RPMI8226 (cell line): ENCODE measurements around the gene DNAH1.

Source experiments
- DNase-seq: peaks from one replicate; pipeline ENCODE4 v3.0.0-alpha.2; 2015

Gene DNAH1

DNA sequence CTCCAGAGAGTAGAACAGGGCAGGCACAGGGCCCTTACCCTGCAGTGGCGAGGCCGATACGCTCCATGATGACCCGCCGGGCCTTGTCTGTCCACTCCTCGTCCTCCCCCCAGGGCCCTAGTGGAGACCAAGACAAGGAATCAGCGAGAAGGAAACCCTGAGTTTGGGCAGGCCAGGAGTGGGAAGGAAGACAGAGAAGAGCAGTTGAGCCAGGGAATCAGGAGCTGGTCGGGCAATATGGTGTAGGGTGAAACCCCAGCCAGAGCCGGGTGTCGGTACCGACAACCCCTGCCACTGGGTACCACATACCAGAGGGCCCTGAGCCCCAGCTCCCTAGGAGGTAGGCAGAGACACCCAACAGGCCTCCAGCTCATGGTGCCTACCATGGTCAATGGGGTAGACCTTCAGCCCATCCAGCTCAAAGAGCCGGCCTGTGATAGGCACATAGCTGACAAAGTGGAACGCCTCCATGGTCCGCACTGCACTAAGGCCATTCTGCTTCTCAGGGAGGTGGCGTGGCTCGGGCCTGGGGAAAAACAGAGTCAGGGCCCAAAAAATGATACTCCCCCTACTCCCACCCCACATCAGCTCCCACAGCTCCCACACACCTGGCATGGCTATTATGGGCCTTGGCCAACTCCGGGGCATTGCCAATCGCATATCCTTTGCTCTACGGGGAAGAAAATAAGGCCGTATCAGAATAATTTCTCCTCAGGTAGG, 90.8 kb downstream of the DNAH1 start:
- no peak for DNase-seq

DNA sequence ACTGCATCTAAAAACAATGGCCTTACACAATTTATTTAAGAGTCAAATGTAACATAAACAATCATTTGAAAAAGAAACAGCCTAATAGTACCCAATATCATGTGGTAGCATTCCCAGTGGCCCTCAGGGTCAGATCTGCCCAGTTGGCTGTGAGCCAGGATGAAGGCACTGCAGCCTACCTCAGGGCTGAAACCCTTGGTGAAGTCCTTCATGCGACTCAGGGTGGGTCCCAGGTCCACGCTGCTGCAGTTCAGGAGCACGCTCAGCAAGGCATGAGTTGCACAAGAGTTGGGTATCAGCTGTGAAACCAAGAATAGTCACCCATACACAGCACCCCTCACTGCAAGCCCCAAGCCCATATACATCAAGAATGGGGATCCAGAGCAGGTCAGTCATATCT, 91.7 kb downstream of the DNAH1 start:
- DNase-seq = no peak

DNA sequence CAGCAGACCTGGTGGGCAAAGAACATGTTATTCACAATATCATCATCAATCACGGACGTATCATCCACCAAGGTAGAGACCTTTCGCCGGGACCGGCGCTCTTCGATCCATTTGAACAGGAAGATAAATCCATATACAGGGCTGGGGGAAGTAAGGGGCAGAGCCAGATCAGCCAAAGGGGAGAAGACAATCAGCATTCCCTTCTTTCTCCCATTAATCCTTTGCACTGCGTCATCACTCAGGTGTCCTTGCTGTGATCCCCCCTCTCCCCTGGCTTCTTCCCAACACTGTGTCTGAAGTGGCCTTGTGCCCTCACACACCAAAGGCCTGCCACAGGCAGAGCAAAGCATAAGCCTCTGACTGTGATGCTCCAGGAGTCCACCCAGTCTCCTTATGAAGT, 92.3 kb downstream of the DNAH1 start:
- no peak for DNase-seq

DNA sequence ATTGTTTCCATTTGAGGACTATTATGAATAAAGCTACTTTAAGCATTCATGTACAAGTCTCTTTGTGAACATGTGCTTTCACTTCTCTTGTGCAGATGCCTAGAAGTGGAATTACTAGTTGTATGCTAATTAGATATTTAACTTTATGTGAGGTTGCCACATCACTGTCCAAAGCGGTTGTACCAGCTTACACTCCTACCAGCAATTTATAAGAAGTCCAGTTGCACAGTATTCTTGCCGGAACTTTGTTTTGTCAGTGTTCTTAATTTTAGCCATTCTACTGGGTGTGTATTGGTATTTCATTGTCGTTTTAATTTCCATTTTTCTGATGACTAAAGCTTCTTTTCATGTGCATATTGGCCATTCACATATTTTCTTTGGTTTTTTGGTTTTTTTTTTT, 99.7 kb downstream of the DNAH1 start:
- no peak for DNase-seq

DNA sequence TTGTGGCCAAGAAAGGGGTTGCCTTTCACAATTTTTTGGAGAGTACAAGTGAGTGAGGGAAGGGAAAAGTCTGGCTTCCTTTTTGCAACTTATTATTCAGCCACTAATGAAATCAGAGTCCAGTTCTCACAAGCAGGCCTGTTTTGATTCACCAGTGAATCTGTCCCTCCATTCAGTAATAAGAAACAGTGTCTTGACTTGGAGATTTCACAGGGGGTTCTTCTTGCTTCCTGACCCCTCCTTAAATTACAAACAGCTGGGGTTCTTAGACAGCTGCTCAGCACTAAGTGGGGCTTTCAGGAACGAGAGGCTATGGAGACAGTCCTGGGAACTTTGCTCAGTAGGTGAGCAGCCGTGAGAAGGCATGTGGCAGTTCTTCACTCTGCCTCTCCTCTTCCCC, 104.3 kb downstream of the DNAH1 start:
- DNase-seq = no peak

DNA sequence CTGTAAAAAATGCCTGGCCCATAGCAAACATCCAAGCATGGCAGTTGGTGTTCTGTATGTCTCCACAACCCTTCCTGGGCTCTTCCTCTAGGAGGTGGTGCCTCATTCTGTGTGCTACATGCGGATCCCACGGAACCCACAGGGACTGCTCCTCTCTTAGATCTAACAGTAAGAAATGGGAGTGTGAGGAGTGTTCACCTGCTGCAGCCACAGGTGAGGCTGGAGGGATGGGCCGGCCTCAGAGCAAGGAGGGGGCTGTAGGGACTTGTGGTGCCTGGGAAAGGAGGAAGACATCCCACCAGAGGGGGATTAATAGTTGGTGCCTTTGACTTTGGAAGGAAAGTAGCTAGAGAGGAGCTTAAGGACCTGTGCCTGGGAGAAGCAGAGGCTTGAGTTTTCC, 106.5 kb downstream of the DNAH1 start:
- no peak for DNase-seq

DNA sequence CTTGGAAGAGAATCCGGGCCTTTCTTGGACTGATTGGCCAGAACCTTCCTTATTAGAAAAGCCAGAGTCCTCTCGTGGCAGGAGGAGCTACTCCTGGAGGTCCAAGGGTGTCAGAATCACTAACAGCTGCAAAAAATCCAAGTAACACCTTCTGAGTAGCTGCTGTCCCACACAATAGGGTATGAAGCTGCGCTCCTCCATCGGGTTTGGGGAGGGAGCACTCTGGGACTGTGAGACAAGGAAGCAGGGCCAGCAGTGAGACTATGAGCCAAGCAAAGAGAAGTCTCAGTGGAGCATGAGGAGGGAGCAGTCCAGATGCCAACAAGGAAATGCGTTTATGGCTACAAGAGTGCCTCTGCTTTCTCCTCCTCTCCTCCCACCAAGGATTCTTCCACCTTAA, 107.1 kb downstream of the DNAH1 start:
- no peak for DNase-seq

DNA sequence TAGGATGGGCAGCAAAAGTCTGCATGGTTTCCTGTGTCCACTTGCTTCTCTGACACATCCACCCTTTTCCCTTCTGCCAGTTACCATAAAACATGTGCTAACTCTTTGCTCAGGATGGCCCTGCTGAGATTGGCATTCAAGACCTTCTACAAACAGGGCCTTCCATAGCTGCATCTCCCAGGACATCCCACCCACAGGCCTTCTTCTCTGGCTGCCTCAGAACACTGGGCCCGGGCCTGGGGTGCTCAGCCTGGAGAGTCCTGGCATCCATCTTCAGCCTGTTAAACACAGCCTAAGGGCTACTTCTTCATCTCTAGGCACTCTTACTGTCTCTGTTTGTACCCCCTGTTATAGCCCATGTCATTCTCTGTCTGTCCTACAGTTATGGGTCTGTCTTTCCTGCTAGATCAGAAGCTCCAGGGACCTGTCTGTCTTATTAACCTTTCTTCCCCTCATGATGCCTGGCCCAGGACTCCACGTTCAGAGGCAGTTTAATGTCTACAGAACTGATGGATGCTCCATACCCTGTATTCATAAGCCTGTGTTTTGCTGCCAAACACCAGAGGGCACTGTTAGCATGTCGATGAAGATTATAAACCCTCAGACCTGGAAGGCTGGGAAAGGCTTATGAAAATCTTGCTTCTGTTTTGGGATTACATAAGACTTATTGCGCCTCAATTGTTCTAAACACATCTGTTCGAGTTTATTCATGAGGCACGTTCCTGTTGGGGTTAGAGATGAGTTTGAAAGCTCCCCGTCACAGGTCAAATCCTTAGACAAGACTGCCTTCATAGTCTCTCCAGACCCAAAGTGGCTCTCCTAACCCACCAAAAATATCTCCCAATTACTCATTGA, 112.3 kb downstream of the DNAH1 start:
- DNase-seq = peak; percentile 62

DNA sequence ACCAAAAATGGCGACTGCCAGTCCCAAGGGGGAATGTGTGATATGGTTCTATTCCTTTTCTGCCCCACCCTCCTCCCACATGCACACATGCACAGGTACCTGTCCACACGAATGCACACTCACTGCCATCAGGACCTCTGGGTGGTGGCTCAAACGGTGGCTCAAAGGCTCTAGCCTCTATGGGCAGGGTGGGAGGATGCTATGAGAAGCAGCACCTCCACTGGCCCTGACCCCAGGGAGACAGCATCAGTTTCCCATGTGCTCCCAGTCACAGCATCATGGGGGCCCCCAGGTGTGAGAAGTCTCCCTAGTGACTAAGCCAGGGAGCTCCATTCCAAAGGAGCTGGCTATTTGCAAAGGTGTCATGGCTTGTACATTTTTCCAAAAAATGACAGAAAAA, 112.9 kb downstream of the DNAH1 start:
- no peak for DNase-seq

DNA sequence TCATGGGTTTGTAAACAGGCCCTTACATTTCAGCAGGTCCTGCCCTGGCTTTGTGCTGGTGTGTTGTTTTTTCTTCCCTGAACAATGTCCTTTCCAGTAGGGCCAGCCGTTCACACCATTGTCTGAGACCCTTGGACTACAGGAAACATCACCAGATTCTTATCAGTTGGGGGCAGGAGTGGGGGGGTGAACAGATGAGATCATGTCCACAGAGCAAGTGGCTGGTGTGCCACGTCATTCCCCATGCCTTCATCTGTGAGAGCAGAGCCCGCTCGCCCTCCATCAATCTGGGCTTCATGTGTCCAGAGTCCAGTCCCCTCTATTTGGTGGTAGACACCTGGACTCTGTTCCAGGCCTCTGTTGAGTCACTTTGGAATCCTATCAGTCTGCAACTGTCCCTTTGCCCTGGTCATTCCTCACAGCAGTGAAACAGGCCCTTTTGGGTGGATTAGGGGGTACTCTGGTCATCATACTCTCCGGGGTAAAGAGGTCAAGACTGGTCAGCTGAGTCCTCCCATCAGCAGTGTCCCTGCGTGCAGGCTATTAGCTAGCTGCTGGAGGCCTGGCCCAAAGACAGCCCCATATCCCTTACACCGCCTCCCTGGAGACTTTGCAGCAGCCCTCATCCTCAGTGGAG, 113.8 kb downstream of the DNAH1 start:
- no peak for DNase-seq

DNA sequence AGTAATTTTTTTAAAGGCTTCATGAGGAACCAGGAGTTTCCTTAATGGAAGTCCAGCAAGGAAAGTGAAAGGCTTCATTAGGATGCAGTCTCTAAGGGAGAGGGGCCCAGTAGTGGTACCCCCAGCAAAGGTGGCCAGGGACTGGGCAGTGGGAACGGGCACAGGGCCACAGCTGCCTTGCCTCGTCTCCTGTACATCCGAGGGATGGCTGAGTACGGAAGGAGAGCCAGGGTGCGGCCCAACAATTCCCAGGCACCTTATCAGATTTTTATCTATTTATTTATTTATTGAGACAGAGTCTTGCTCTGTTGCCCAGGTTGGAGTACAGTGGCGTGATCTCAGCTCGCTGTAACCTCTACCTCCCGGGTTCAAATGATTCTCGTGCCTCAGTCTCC, 114.3 kb downstream of the DNAH1 start:
- DNase-seq = no peak

DNA sequence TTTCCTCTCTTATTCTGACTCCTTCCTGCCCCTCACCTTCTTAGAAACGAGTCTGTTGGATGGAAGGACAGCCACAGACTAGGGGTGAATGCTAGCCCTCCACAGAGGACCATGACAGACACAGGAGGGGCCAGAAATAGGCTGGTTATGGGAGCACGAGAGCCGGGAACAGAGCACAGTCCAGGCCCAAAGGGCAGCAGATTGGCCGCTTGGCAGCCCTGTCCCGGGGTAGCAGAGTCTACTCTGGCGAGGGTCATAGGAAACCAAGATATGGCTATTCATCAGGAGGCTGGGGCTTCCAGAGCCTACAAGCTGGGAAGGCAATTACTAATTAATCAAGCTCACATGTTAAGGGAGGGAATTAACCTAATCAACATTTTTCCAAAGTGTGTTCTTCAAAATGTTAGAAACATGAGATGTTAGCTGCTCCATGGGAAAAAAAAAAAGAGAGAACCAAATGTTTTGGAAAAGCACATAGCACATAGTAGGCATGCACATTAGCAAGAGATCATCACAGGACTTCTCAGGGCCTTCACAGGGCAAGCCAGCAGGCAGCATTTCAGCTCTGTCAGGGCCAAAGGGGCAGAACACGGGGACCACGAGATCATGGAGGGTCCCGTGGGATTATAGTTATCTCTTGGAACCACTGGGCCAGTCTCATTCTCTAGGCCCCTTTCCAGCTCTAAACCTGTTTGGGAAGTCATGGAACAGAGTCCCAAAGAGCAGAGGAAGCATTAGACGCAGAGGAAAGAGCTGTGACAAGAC, 115.5 kb downstream of the DNAH1 start:
- no peak for DNase-seq

DNA sequence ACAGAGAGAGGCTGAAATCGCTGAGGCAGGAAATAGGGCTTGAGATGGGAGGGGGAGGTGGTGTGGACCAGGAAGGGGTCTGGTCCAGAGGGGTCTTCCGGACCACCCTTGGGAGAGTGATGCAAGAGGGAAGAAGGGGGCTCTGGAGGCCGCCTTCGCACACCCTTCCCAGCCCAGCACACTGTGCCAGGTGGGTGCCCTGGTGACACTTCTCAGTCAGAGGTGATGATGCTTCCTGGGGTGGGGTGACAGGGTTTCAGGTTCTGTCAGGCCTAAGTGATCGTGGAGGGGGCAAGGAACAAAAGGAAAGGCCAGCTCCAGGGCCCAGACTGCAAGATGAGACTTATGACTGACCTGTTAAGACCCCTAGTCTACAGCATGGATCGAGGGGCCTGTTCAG, 116.1 kb downstream of the DNAH1 start:
- DNase-seq = no peak

DNA sequence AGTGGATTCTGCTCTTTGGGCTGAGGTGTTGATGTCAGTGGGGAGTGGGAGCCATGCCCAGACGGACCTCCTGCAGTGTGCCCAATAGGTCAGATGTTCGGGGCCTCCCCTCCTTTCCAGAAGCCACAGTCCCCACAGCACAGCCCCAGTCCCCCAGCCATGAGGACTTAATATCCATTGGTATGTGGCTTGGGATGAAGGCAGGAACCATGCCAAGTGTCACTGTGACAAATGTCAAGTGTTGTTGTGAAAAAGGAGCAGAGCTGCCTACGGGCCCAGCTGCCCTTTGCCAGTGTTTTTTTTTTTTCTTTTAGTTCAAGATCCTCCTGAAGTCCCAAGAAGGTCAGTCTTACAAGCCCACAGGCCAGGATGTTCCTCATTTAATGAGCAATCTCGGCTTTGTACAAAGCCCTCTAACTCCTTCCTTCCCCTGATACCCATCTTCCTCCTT, 116.6 kb downstream of the DNAH1 start:
- no peak for DNase-seq

DNA sequence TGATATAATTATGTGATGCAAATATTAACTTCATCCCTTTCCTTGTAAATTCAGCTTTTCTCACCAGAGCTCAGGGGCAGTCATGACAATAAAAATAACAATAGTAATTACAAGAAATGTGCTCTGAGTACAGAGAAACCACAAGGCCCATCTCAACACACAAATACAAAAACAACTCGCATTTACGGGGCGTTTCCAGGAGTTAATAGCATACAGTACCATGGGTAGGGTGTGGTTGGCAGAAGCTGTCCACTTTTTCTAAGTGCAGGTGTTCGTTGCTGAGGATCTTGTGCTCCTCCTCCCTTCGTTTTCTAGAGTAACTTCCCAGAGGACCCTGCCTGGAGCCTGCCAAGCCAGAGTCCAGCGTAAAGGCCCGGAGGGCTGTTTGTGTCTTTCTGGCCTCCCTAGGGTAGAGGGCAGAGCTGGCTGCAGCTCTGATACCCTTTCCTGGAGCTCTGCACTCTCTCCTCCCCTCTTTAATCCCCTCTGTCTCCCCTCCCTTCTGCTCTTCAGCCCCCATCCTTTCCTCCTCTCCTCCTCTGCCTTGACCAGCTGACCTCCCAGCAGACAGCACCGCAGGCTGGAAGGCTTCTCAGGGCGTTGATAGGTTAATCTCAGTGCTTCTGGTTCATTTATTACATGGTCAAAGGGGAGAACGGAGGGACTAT, 117.3 kb downstream of the DNAH1 start:
- no peak for DNase-seq

DNA sequence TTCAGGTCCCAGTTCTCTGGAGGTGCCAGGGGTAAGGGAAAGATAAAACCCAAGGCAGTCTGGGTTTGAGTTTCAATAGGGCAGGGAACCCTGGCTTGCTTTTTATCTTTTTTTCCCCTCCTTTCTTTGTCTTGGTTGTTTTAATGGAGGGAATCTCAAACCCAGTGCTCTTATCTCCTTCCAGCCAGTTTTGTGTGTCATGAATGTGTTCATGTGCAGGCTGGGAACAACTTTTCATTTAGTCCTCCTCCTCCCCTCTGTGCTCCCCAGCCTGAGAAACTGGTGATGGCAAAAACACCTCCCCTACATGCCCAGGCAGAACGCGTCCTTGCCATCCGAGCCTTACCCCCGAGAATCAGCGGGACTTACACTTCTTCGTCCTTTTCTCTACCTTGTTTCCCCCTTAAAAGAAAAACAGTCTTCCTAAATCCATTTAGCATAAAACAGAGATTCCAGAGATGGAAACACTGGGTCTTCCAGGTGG, 117.9 kb downstream of the DNAH1 start:
- no peak for DNase-seq

DNA sequence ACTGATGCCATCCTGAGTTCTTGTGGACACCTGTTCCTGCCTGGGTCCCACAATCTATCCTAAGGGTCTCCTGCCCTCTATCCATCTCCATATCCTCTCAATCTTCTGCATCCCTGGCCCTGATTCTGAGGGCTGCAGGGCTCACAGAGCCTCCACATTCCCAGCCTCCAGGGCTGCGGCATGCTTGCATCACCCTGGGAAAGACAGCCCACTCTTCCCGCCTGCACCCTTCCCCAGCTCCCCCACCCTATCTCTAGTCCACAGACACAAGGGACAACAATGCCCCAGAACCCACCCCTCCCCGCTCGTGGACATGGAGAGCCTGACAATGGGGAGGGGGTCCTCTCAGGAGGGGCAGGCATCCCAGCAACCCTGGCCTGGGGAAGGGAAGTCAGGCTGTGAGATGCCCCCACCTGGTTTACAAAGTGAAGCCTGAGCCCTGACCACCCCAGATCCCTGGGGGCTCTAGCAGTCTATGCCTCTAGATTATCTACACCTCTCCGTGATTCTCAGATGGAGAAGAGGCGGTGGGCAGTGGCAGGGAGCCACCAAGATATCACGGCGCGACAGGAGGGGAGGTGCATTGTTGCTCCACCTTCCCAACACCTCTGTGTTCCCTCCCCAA, 118.5 kb downstream of the DNAH1 start:
- DNase-seq = no peak

DNA sequence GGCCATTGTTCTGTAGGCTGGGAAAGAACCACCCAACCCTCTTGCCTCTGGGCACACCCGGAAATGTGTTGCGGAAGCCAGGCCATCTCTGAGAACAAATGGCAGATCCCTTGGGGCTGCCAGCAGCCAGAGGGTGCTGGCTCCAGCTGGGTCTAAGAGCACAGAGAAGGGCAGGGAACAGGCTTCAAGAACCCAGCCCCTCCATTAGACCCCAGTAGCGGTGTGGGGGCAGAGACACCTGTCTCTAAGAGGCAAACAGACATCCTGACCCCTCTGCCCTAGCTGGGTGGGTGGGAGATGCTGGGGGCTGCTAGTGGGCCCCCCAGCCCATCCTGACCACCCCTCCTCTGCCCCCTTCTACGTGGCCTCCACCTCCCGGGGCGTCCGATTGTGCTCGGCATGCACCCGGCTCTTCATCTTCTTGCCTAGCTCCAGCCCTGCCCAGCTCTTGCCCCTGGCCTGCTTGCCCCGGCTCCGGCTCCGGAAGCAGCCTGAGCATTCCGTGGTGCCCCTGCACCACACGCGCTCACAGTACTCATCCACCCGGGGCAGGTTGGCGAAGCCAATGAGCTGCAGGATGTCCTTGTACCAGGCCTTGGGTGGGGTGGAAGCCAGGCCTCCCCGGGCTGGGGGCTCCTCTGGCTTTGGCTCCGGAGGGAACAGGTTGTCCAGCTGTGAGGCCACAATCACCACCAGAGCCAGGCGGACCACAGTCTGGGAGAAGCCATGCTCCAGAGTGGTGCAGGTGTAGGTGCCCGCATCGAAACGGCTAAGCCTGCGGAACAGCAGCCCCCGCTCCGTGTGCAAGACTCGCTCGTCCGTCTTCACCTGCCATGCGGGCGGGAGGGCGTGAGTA, 119.4 kb downstream of the DNAH1 start:
- DNase-seq = no peak

DNA sequence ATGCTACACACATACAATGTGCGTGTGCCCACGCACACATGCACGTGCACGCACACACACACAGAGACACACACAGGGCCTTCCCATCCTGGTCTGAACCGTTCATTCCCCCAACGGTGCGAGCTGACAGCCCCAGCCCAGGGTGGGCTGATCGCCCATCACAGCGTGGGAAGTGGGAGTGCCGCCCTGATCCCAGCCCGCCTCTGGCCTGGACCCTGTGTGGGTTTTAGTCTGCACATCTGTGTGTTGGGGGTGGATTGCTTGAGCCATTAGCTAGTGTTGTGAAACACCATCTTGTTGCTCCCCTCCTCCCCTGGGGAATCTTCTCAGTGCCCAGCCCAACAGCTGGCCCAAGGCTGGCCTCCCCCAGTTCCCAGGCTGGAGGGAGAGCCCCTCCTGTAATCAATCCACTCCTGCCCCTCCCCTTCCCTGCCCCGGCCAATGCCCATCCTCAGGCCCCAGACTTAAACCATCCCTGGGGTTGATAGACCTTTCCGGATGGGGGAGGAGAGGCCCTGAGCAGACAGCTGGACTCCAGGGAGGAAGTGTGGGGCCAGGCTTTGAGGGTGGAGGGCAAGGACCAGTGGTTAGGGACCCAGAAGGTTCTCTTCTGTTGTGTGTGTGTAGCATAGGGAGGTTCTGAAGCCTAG, 120.5 kb downstream of the DNAH1 start:
- DNase-seq = no peak

DNA sequence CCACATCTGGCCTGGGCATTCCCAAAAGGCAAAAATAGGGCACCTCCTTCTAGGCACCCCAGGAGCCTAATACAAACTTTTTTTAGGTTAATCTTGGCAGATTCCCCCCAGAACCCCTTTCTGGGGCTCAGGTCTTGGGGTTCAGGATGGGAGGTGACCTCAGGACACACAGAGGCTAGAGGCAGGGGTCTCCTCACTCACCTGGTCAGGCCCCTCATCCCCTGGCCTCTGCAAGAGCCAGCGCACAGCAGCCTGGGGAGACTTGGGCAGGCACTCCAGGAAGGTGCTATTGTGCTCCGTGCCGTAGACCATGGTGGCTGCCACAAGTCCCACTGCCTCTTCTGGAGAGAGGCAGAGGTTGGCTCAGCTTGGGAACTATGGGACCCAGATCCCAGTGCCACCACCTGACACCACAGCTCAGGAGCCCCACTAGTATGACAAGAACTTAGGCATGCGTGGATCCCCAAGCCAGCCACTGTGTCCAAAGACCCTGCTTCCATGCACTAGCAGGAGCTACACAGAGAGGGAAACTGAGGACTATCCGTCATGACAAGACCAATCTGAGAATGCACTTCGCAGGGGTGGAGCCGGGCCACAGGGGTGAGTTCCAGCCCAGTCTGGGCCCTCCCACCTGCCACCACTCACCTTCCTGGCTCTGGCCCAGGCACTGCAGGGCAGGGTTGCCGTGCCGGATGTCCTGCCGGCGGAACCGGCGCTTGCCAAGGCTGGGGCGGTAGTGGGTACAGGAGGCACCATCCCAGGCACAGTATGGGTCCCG, 121.4 kb downstream of the DNAH1 start:
- no peak for DNase-seq
